Measurements from ENCODE around the gene MTARC2.
A peak's percentile ranks its signal among the peaks of the same experiment; 100 is the strongest.

The MTARC2 gene

DNA sequence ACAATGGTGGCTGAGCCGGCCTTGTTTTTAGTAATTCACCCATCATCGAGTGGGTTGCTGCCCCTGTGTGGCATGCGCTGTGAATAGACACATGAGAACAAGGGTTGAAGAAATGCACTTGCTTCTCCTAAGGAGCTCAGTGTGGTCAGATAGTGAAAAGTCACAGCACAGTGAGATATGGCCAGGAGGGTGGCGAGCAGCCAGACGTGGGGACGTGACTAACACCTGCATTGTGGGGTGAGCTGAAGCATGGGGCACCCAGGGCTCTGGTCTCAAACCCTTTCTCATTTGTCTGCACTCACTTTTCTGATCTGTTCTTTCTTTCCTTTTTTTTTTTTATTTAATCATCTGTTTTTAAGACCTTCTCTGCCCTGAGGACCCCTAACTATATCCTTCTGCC lies 52.1 kb downstream of the MTARC2 start:
- DNase-seq, result no peak

GRCh38 chr1:220803401-220804201 lies 55.5 kb downstream of the MTARC2 start:
- DNase-seq, result no peak

GRCh38 chr1:220804202-220804586 lies 56.1 kb downstream of the MTARC2 start:
- DNase-seq, result no peak

- DNase-seq, result no peak
These were observed 58.3 kb downstream of the MTARC2 start for GRCh38 chr1:220806408-220806807.

DNA sequence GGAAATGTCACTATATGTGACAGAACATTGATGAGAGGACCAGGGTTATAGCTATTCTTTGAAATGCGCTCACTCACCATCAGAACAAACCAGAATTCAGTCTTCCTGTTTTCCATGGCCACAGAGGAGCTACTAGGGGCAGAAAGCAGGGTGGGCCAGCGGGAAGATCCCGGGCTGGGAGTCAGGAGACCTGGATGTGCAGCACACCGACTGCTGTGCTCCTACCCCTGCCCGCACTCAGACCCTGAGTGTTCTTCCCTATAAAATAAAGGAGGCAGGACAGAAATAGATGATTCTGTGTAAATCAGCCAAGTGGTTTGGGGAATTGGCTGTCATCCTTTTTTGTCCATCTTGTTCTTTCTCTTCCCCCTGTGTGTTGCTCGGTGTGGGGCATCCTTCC lies 59.6 kb downstream of the MTARC2 start:
- no peak for DNase-seq

DNA sequence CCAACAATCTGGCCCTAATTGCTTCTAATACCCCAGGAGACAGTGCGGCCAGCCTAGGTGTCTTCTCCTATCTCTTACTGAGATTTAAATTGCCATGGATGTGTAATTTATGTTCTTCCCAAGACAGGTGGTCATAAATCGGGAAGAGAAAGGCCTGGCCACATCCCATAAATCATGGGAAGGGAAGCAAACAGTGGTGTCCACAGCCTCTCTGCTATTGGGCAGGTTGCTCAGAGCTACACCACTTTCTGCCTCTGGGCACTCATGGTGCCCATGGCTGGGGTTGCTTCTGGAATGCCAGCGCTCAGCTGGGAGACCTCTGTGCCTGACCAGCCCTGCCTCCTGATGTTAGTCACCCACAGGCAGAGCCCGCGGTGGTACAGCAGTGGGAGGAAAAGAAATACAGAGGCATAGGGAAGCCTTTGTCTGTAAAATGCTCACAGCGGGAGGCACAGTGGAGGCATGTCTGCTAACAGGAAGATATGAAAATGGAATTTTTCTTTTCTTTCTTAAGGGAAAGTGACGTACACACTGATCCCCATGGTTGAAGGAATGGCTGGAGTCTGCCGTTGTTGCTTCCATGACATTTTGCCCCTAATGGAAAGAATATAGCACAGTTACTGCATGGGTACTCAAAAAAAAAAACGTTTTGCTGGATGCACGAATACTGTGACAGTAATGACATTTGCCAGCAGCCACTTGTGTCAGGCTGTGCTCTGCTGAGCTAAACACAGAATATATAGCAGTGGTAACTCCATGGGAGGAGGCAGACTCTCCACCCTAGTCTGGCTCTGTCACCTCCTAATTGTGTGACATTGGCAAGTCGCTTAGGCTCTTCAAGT lies 60.4 kb downstream of the MTARC2 start:
- peak; percentile 45 for DNase-seq

DNA sequence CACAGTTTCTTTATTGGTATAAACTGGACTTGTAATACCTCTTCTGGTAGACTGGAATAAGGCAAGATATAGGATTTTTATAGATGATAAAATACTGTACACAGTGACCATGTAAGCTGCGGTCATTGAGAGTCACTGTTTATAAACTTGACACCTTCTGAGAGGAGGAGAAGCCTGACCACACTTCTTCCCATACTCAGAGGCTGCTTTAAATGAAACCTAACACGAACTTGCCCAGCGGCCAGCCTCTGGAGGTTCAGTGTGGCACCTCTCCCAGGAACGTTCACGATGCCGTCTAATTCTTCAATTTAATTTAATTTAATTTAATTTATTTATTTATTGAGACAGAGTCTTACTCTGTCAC lies 61.0 kb downstream of the MTARC2 start:
- no peak for DNase-seq

- DNase-seq, result no peak
These were observed 61.6 kb downstream of the MTARC2 start for GRCh38 chr1:220809704-220810103.

- peak; percentile 61 for DNase-seq
These were observed 62.1 kb downstream of the MTARC2 start for GRCh38 chr1:220810179-220810653.

DNA sequence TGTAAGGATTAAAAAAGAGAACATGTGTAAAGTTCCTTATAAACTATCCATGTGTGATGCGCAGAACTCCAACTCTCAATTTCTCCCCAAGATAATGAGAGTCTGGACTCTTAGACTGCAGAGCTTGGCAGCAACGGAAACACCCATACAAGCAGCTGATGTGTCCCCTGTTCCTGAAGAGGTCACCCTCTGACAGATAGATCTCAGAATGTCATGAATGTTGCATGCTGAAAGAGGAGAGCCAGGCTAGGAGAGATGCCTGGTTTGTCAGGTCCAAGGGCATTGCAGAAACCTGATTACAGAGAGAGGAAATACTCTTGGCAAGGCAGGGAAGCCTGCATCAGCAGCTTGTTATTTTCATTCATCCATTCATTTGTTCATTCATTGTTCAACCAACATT lies 62.8 kb downstream of the MTARC2 start:
- no peak for DNase-seq

DNA sequence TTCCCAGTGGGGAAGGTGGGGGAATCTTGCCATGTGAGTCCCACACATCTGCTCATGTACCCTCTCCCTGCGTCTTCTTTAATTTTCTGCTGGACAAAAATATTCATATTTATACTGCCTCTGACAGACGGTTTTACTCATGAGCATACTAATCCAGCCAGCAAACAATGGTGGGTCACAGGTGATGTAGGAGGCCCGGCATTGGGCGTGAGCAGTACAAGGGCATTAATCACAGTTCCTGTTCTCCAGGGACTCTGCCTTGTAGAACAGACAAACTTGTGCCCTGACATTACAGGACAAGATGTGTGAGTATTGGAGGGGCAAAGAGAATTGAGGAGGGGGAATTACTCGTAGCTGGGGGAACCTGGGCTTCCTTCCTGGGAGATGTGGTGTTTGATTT lies 63.6 kb downstream of the MTARC2 start:
- DNase-seq, result no peak

DNA sequence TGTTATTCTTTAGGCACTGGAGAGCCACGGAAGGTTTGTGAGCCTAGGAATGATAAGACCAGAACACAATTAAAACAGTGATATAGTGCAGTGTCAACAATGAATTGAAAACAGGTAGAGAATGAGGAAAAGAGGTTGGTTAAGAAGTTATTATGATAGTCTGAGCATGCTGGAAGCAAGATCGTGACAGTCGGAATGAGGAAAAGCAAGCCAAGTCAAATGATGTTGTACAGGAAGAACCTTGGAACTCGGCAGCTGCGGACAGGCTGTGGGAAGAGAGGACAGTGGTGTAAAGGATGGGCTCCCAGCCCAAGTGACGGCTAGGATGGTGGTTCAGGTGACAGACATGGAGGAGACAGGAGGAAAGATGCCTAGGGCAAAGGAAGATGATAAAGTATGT lies 64.2 kb downstream of the MTARC2 start:
- DNase-seq, result no peak

GRCh38 chr1:220813013-220813412 lies 64.9 kb downstream of the MTARC2 start:
- DNase-seq, result no peak

DNA sequence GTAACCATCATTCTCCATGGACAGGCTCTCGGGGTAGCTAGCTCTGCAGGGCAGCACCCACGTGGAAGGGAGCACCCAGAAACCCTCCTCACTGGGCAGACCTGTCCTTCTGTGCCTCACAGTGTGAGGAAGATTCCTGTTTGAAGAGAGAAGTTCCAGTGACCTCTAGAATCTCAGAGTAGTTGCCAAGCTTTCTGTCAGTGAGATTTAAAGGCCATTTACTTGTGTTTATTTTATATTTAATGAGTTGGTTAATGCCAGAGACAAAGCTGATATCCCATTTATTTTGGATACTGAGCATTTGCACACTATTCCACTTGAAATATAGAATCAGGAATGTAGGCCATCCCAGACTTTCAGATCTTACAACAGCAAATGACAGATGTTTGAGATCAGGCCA lies 67.3 kb downstream of the MTARC2 start:
- no peak for DNase-seq

GRCh38 chr1:220817907-220818306 lies 69.8 kb downstream of the MTARC2 start:
- DNase-seq, result no peak

GRCh38 chr1:220818421-220819173 lies 70.5 kb downstream of the MTARC2 start:
- DNase-seq, result no peak

- no peak for DNase-seq
These were observed 71.4 kb downstream of the MTARC2 start for GRCh38 chr1:220819467-220820026.

DNA sequence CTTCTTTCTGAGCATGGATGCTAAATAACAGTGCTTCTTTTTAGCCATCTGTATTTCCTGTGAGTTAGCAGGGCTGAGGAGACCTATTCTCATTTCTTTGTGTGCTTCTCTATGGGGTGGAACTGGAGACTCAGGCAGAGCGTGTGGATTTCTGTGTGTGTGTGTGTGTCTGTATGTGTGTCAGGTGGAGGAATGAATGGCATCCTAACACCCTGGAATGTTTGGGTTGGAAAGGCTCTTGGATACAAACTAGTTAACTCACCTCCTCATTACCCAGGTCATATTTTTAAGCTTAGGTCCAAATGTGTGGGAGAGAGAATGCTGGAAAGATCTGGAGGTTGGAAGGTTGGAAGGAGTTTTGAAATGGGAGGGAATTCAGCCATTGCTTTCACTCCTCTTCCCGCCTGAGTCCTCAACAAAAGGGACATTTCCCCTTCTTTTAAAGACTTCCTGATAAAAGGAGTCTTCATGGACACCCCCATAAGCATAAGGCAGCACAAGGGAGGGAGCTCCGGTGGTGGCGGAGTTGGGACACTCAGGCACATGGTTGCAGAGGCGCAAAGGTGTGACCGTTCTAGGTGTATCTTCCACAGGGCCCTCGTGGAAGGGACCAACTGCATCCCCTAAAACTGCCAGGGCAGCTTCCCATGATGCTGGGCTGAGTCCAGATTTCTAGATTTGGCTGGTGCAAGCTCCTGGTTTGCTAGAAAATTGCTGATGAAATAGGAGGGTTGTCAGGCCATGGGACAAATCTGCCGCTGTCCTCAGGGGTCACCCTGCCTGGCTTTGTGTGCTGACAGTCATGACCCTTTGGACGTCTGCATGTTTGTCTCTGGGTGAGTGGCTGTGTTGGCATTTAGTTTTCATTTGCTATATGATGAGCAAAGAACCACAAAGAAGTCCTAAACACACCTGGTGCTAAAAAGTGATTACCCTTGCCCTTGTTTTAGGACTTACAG lies 76.2 kb downstream of the MTARC2 start:
- DNase-seq, result no peak

DNA sequence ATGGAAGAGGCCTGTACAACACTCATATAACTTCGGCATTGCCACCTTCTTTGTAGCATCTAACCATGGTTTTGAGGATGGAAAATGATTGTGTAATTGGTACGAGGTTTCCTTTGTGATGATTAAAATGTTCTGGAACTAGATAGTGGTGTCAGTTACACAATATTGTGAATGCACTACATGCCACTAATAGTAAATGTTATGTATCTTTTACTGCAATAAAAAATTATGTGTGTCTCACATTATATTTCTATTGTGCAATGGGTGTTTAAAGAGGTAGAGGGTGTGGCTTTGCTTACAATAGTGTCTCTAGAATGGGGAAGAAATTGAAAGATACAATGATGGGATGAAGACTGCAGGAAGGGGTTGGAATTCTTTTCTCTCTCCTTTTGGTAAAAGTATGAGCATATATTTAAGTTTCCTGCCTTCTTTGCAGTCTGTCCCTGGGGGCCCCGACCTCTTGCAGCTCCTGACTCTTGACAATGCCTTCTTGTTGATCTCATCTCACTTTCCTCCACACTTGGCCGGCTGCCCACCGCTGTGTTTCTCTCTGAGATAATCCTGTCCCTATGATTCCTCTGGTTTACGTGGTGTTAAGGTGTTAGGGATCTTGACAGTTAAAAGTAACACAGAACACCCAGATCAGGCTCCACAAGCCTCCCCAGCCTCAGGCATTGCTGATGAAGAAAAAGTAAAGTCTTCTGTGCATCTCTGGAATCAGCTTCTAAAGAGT lies 77.9 kb downstream of the MTARC2 start:
- DNase-seq, result no peak

GRCh38 chr1:220826729-220827128 lies 78.6 kb downstream of the MTARC2 start:
- no peak for DNase-seq
